Natural killer cell (primary cell): ENCODE results near the gene MEF2A. TPM values are rescaled to one million over a fixed set of nuclear protein-coding genes. Genes with fewer than 3 reads are reported as not detected.
"Not testable (repeated sequence)": the region's sequence is repeated elsewhere in the genome, so short reads cannot be mapped to it uniquely, and the experiment has no call there.

ENCODE experiments used
- ATAC-seq, 3 donors: fragments of 150-1000 bp in 2 of 3; fragments of 200-7000 bp in 1 of 3; cut with Tn5 transposase; 1 replicate in 1 of 3; 2 replicates in 2 of 3; pipeline ENCODE4 v1.10.0; 2021; ENCODE audit warnings: mild to moderate bottlenecking in 2 of 3, moderate library complexity in 2 of 3
- DNase-seq, 2 donors: peaks; one replicate each; pipeline versions ENCODE4 v3.0.0 to v3.0.0-alpha.2; 2013 to 2021; ENCODE audit warnings: mixed read lengths in 1 of 2
- H3K27ac ChIP-seq: one replicate; pipeline ENCODE4 v1.5.1; 2013; ENCODE audit warnings: mild to moderate bottlenecking, low read length
- H3K27me3 ChIP-seq: one replicate; pipeline ENCODE4 v1.6.1; 2013; ENCODE audit warnings: low read length; ENCODE audit not compliant: control insufficient read depth, insufficient read depth
- H3K36me3 ChIP-seq: one replicate; pipeline ENCODE4 v1.6.1; 2013; ENCODE audit warnings: low read length; ENCODE audit not compliant: control insufficient read depth, insufficient read depth
- H3K4me1 ChIP-seq: one replicate; pipeline ENCODE4 v1.6.1; 2013; ENCODE audit warnings: low read length; ENCODE audit not compliant: control insufficient read depth, insufficient read depth
- H3K4me3 ChIP-seq: one replicate; pipeline ENCODE4 v1.5.1; 2013; ENCODE audit warnings: low read length
- H3K9me3 ChIP-seq: one replicate; pipeline ENCODE4 v1.6.1; 2013; ENCODE audit warnings: low read length; ENCODE audit not compliant: control insufficient read depth, insufficient read depth
- H3K27ac Mint-ChIP-seq, 2 donors: one replicate each; pipeline ENCODE4 v1.8.0; 2022; ENCODE audit warnings: mild to moderate bottlenecking in 2 of 2, mixed read lengths in 2 of 2, moderate library complexity in 1 of 2
- H3K27me3 Mint-ChIP-seq, 2 donors: one replicate each; pipeline ENCODE4 v1.8.0; 2022; ENCODE audit warnings: low read depth in 2 of 2, mixed read lengths in 2 of 2
- H3K36me3 Mint-ChIP-seq: one replicate; pipeline ENCODE4 v1.8.0; 2022; ENCODE audit warnings: mixed read lengths
- H3K4me1 Mint-ChIP-seq, 2 donors: one replicate each; pipeline ENCODE4 v1.8.0; 2022; ENCODE audit warnings: mixed read lengths in 2 of 2
- H3K4me3 Mint-ChIP-seq: one replicate; pipeline ENCODE4 v1.8.0; 2022; ENCODE audit warnings: mild to moderate bottlenecking, moderate library complexity, mixed read lengths
- H3K9me3 Mint-ChIP-seq, 2 donors: one replicate each; pipeline ENCODE4 v1.8.0; 2022; ENCODE audit warnings: mixed read lengths in 2 of 2
- CTCF ChIP-seq: fragments of 200-600 bp; IDR thresholded peaks from one replicate; pipeline ENCODE4 v1.8.0; 2022; ENCODE audit warnings: antibody characterized with exemption
- WGBS: methylation state at CpG from one replicate; pipeline ENCODE4 v1.1.7; 2013; ENCODE audit warnings: missing lambda C conversion rate; ENCODE audit not compliant: insufficient coverage; 5-methylcytosine and 5-hydroxymethylcytosine counted together
- intact Hi-C: fragments of 100-400 bp; cut with micrococcal nuclease; formaldehyde crosslinking; loops from one replicate; pipeline ENCODE4 v1.14.2; 2022
- total RNA-seq, 4 donors: library from RNA; stranded (reverse); fragments of 120-200 nt in 1 of 4; gene quantifications; one replicate each; pipeline versions ENCODE4 v1.2.3 to v1.2.4, GENCODE V29; 2013 to 2022

MEF2A gene
- total RNA-seq, 3 donors from 2014 or later (not counting 1 experiment from before 2014, with no cell fraction given): 31.1 to 33.9 (median 33.6) TPM

- DNase-seq (no peak), ATAC-seq (no peak)
- intact Hi-C loops: no loop called here
- Histone ChIP-seq H3K27ac (no peak overlapping the region), H3K27me3 (no peaks in the 10 kb centered on the region), H3K36me3 (no peaks in the 10 kb centered on the region), H3K9me3 (no peaks in the 10 kb centered on the region), H3K4me3 (no peak overlapping the region), H3K4me1 (no peaks in the 10 kb centered on the region)
- peaks cover 0 to 8% of the 10 kb centered on the region in 2 donors for H3K27me3 Mint-ChIP-seq
- WGBS: 96% methylated on average over 7 of the region's 7 CpGs
- H3K9me3 Mint-ChIP-seq: no peaks in the 10 kb centered on the region
- H3K4me1 Mint-ChIP-seq: no peaks in the 10 kb centered on the region
- H3K27ac Mint-ChIP-seq: no peak overlapping the region
- no peak overlapping the region for H3K4me3 Mint-ChIP-seq
- no peaks in the 10 kb centered on the region for H3K36me3 Mint-ChIP-seq
- no peak for TF ChIP-seq CTCF
Measured at GRCh38 chr15:99744142-99744541, 178.4 kb downstream of the MEF2A start.

- Mint-ChIP-seq H3K4me1 (no peaks in the 10 kb centered on the region), H3K27me3 (peaks cover 0 to 8% of the 10 kb centered on the region in 2 donors), H3K9me3 (no peaks in the 10 kb centered on the region), H3K36me3 (no peaks in the 10 kb centered on the region), H3K27ac (no peak overlapping the region), H3K4me3 (no peak overlapping the region)
- Histone ChIP-seq H3K36me3 (no peaks in the 10 kb centered on the region), H3K4me1 (no peaks in the 10 kb centered on the region), H3K27ac (no peak overlapping the region), H3K4me3 (no peak overlapping the region), H3K9me3 (no peaks in the 10 kb centered on the region), H3K27me3 (no peaks in the 10 kb centered on the region)
- ATAC-seq: no peak
- intact Hi-C loops: no loop called here
- DNase-seq: no peak
- WGBS: 94% methylated on average over 9 of the region's 9 CpGs
- TF ChIP-seq CTCF: no peak
Measured at GRCh38 chr15:99745370-99746086, 179.7 kb downstream of the MEF2A start.

- H3K36me3 ChIP-seq: no peaks in the 10 kb centered on the region
- no peak for DNase-seq
- H3K4me1 ChIP-seq: no peaks in the 10 kb centered on the region
- TF ChIP-seq CTCF: no peak
- Mint-ChIP-seq H3K27ac (no peak overlapping the region), H3K36me3 (no peaks in the 10 kb centered on the region), H3K4me1 (no peaks in the 10 kb centered on the region), H3K4me3 (no peak overlapping the region), H3K27me3 (peaks cover 0 to 8% of the 10 kb centered on the region in 2 donors), H3K9me3 (no peaks in the 10 kb centered on the region)
- no peaks in the 10 kb centered on the region for H3K27me3 ChIP-seq
- intact Hi-C loops: no loop called here
- 77% methylated on average over 6 of the region's 6 CpGs for WGBS
- no peaks in the 10 kb centered on the region for H3K9me3 ChIP-seq
- H3K27ac ChIP-seq: no peak overlapping the region
- ATAC-seq: no peak
- H3K4me3 ChIP-seq: no peak overlapping the region
Measured at GRCh38 chr15:99749386-99749785, 183.6 kb downstream of the MEF2A start.

- H3K36me3 ChIP-seq, DNase-seq, H3K9me3 ChIP-seq, H3K36me3 Mint-ChIP-seq, intact Hi-C loops, H3K27me3 ChIP-seq, H3K4me3 Mint-ChIP-seq, H3K27ac Mint-ChIP-seq, H3K27me3 Mint-ChIP-seq, H3K4me3 ChIP-seq, H3K9me3 Mint-ChIP-seq, ATAC-seq, H3K4me1 Mint-ChIP-seq, H3K4me1 ChIP-seq, H3K27ac ChIP-seq: not testable (repeated sequence)
- WGBS: 87% methylated on average over 11 of the region's 11 CpGs
Measured at GRCh38 chr15:99750326-99750725, 184.5 kb downstream of the MEF2A start.
